HG03108 (cell line): ENCODE measurements around the gene RPL4.

ENCODE experiments used
- ATAC-seq: cut with Tn5 transposase; IDR thresholded peaks from one replicate; pipeline ENCODE4 v1.9.1; 2021; ENCODE audit warnings: moderate library complexity; ENCODE audit not compliant: unreplicated experiment

Gene RPL4

GRCh38 chr15:66459818-66460615 is 44.6 kb downstream of the RPL4 start:
- no peak for ATAC-seq

- no peak for ATAC-seq
These were observed 48.4 kb downstream of the RPL4 start for GRCh38 chr15:66456211-66456610.

- ATAC-seq: no peak
These were observed 50.5 kb downstream of the RPL4 start for GRCh38 chr15:66454143-66454542.

GRCh38 chr15:66452971-66453580 is 51.6 kb downstream of the RPL4 start:
- no peak for ATAC-seq

GRCh38 chr15:66452420-66452819 is 52.2 kb downstream of the RPL4 start:
- no peak for ATAC-seq
